HepG2 (cell line): Measurements from ENCODE around the gene DNM1. TPM values are rescaled to one million over a fixed set of nuclear protein-coding genes. Genes with fewer than 3 reads are reported as not detected.

Experiments used
- ATF7 ChIP-seq, 2 experiments: fragments of 450-650 bp in 1 of 2; sonication (generic) in 1 of 2; formaldehyde crosslinking in 1 of 2; IDR thresholded peaks; 2 replicates each; pipeline versions ENCODE4 v1.4.0 to v1.6.1; 2016 to 2020; ENCODE audit warnings: antibody characterized with exemption in 1 of 2, mild to moderate bottlenecking in 1 of 2, missing genetic modification reagents in 1 of 2
- BRCA1 ChIP-seq: sonication (generic); formaldehyde crosslinking; IDR thresholded peaks from 2 replicates; pipeline ENCODE4 v1.4.0; 2020; ENCODE audit warnings: missing genetic modification reagents
- CENPT ChIP-seq: sonication (generic); formaldehyde crosslinking; IDR thresholded peaks from 2 replicates; pipeline ENCODE4 v1.8.0; 2022; ENCODE audit warnings: low read depth, mild to moderate bottlenecking, moderate library complexity, missing genetic modification reagents
- DMAP1 ChIP-seq: IDR thresholded peaks from 2 replicates; pipeline ENCODE4 v1.6.1; 2016
- FOXA1 ChIP-seq, 2 experiments: fragments of 450-650 bp in 1 of 2; sonication (generic) in 1 of 2; formaldehyde crosslinking in 1 of 2; IDR thresholded peaks; 2 replicates each; pipeline versions ENCODE4 v1.4.0 to v1.6.1; 2016 to 2020; ENCODE audit warnings: missing genetic modification reagents in 1 of 2
- GATA4 ChIP-seq: sonication (generic); IDR thresholded peaks from 2 replicates; pipeline ENCODE4 v1.6.1; 2016; ENCODE audit warnings: antibody characterized with exemption, low read depth, borderline replicate concordance
- GFI1 ChIP-seq: sonication (generic); formaldehyde crosslinking; IDR thresholded peaks from 2 replicates; pipeline ENCODE4 v1.5.0; 2020; ENCODE audit warnings: missing genetic modification reagents, mild to moderate bottlenecking, borderline replicate concordance
- HNF1B ChIP-seq: sonication (generic); formaldehyde crosslinking; IDR thresholded peaks from 2 replicates; pipeline ENCODE4 v1.5.1; 2020; ENCODE audit warnings: mild to moderate bottlenecking, moderate library complexity, missing genetic modification reagents
- HNRNPL ChIP-seq: fragments of 200-400 bp; formaldehyde crosslinking; IDR thresholded peaks from 2 replicates; pipeline ENCODE4 v1.6.1; 2017; ENCODE audit warnings: mild to moderate bottlenecking, low read depth, low read length
- KLF11 ChIP-seq: IDR thresholded peaks from 2 replicates; pipeline ENCODE4 v1.6.1; 2016; ENCODE audit warnings: missing compliant biosample characterization
- MAFK ChIP-seq, 2 experiments: IDR thresholded peaks in 1 of 2; conservative IDR thresholded peaks in 1 of 2; 2 replicates each; pipeline ENCODE4 v1.6.1; 2011; ENCODE audit warnings: improper control_type of control experiment in 2 of 2, low read length in 2 of 2
- MXI1 ChIP-seq: IDR thresholded peaks from 3 replicates; pipeline ENCODE4 v1.6.1; 2012; ENCODE audit warnings: low read depth, low read length, inconsistent platforms, borderline replicate concordance
- SALL1 ChIP-seq: sonication (generic); formaldehyde crosslinking; IDR thresholded peaks from 2 replicates; pipeline ENCODE4 v1.8.0; 2022; ENCODE audit warnings: mild to moderate bottlenecking, missing genetic modification reagents
- SKIL ChIP-seq: sonication (generic); formaldehyde crosslinking; IDR thresholded peaks from 2 replicates; pipeline ENCODE4 v1.8.0; 2022; ENCODE audit warnings: missing genetic modification reagents, mild to moderate bottlenecking, moderate library complexity, borderline replicate concordance
- SMAD1 ChIP-seq: sonication (generic); formaldehyde crosslinking; IDR thresholded peaks from 2 replicates; pipeline ENCODE4 v1.4.0; 2020; ENCODE audit warnings: missing genetic modification reagents, low read depth, mild to moderate bottlenecking, borderline replicate concordance
- SNAPC2 ChIP-seq: sonication (generic); formaldehyde crosslinking; IDR thresholded peaks from 2 replicates; pipeline ENCODE4 v1.8.1; 2022; ENCODE audit warnings: mild to moderate bottlenecking, missing genetic modification reagents
- ZFX ChIP-seq: sonication (generic); formaldehyde crosslinking; IDR thresholded peaks from 2 replicates; pipeline ENCODE4 v1.4.0; 2020; ENCODE audit warnings: mild to moderate bottlenecking, low read depth, missing genetic modification reagents, moderate library complexity
- ZNF12 ChIP-seq: sonication (generic); formaldehyde crosslinking; IDR thresholded peaks from 2 replicates; pipeline ENCODE4 v1.5.0; 2020; ENCODE audit warnings: missing genetic modification reagents
- ZNF329 ChIP-seq: sonication (generic); formaldehyde crosslinking; IDR thresholded peaks from 2 replicates; pipeline ENCODE4 v1.9.0; 2021; ENCODE audit warnings: low read depth, mild to moderate bottlenecking, missing genetic modification reagents
- ZNF543 ChIP-seq: sonication (generic); formaldehyde crosslinking; IDR thresholded peaks from 2 replicates; pipeline ENCODE4 v1.4.0; 2020; ENCODE audit warnings: mild to moderate bottlenecking, missing genetic modification reagents
- ZNF547 ChIP-seq: sonication (generic); formaldehyde crosslinking; IDR thresholded peaks from 2 replicates; pipeline ENCODE4 v1.5.1; 2020; ENCODE audit warnings: mild to moderate bottlenecking, missing genetic modification reagents
- ZNF629 ChIP-seq: sonication (generic); formaldehyde crosslinking; conservative IDR thresholded peaks from 2 replicates; pipeline ENCODE4 v1.5.0; 2020; ENCODE audit warnings: missing genetic modification reagents
- ZNF672 ChIP-seq: sonication (generic); formaldehyde crosslinking; IDR thresholded peaks from 2 replicates; pipeline ENCODE4 v1.8.1; 2022; ENCODE audit warnings: missing genetic modification reagents
- ZNF691 ChIP-seq: sonication (generic); formaldehyde crosslinking; IDR thresholded peaks from 2 replicates; pipeline ENCODE4 v1.4.0; 2020; ENCODE audit warnings: missing genetic modification reagents, low read depth, mild to moderate bottlenecking, borderline replicate concordance
- ZNF773 ChIP-seq: sonication (generic); formaldehyde crosslinking; IDR thresholded peaks from 2 replicates; pipeline ENCODE4 v1.4.0; 2020; ENCODE audit warnings: missing genetic modification reagents, borderline replicate concordance
- ZNF879 ChIP-seq: sonication (generic); formaldehyde crosslinking; IDR thresholded peaks from 2 replicates; pipeline ENCODE4 v1.8.1; 2023; ENCODE audit warnings: missing genetic modification reagents
- polyA plus RNA-seq, 8 experiments: library from polyadenylated mRNA; depleted of rRNA in 3 of 8; stranded (reverse) in 7 of 8; unstranded in 1 of 8; fragments of >200 nt; fragmentation: Illumina TruSeq in 4 of 8; extraction: Trizol in 4 of 8; gene quantifications; 2 replicates each; pipeline versions ENCODE4 v1.2.1 to v1.2.3, GENCODE V29; 2011 to 2016; ENCODE audit warnings: low read depth in 4 of 8, missing spikeins in 1 of 8, mixed read lengths in 1 of 8; ENCODE audit not compliant: insufficient read depth in 1 of 8
- total RNA-seq, 5 experiments: library from RNA; depleted of rRNA; stranded (reverse); fragments of >200 nt; fragmentation: Illumina TruSeq; extraction: Trizol; gene quantifications; 2 replicates each; pipeline ENCODE4 v1.2.3, GENCODE V29; 2016; ENCODE audit warnings: low read depth in 1 of 5

The DNM1 gene
- total and polyA plus RNA-seq, 2 of the 13 experiments (the other 11 are each of a cell fraction or from before 2014, with no cell fraction given) = 0.13 to 0.58 TPM

- TF ChIP-seq ZNF691 (CRISPR knock-in tag) (peak; percentile 61; the same call in 1 of the 2 replicates), GATA4 (no peak), GFI1 (CRISPR knock-in tag) (no peak), DMAP1 (peak; percentile 34; the same call in 1 of the 2 replicates), ZNF672 (CRISPR knock-in tag) (no peak), ATF7 (IDR thresholded peaks at IDR 0.05) (no peak), ATF7 (CRISPR knock-in tag; IDR thresholded peaks at IDR 0.05) (0 out of 2 replicates have a peak, but pooled peaks have one; percentile 37), HNF1B (0 out of 2 replicates have a peak, but pooled peaks have one; percentile 15), SMAD1 (CRISPR knock-in tag) (0 out of 2 replicates have a peak, but pooled peaks have one; percentile 79), SALL1 (peak; percentile 64), SKIL (CRISPR knock-in tag) (no peak), ZNF543 (CRISPR knock-in tag) (0 out of 2 replicates have a peak, but pooled peaks have one; percentile 22), MXI1 (peak; percentile 35; the same call in 1 of the 3 replicates), CENPT (CRISPR knock-in tag) (no peak), HNRNPL (no peak), FOXA1 (IDR thresholded peaks at IDR 0.05) (no peak), FOXA1 (CRISPR knock-in tag; IDR thresholded peaks at IDR 0.05) (0 out of 2 replicates have a peak, but pooled peaks have one; percentile 27), ZNF773 (CRISPR knock-in tag) (no peak), ZNF629 (CRISPR knock-in tag) (no peak), ZNF329 (CRISPR knock-in tag) (no peak), ZNF12 (no peak), ZNF879 (CRISPR knock-in tag) (no peak), SNAPC2 (CRISPR knock-in tag) (no peak), BRCA1 (CRISPR knock-in tag) (no peak), KLF11 (CRISPR knock-in tag) (no peak), ZNF547 (peak; percentile 34; the same call in 1 of the 2 replicates), MAFK (conservative IDR thresholded peaks at IDR 0.05 in 1 of 2, IDR thresholded peaks at IDR 0.05 in 1 of 2; ENCODE audit: low read length in 2 of 2) (no peak), ZFX (CRISPR knock-in tag) (peak; percentile 78)
Measured at GRCh38 chr9:128245421-128246151, 42.4 kb downstream of the DNM1 start (continued).
